ENCODE measurements around the gene KANK2.

- TF ChIP-seq CTCF (IDR thresholded peaks at IDR 0.05), result no peak
- no peak for TF ChIP-seq POLR2A (IDR thresholded peaks at IDR 0.05)
- no peak for TF ChIP-seq POLR2AphosphoS5 (IDR thresholded peaks at IDR 0.05)
These were observed 60.8 kb downstream of the KANK2 start for GRCh38 chr19:11136400-11137101.

Data from suprapubic skin (tissue), 4 donors.